Ishikawa (cell line): ENCODE data around the gene DCLRE1A.

ENCODE experiments used
- CEBPB ChIP-seq: IDR thresholded peaks from 2 replicates; pipeline ENCODE4 v1.6.1; 2012
- CREB1 ChIP-seq: IDR thresholded peaks from 2 replicates; pipeline ENCODE4 v1.6.1; 2012; ENCODE audit warnings: low read depth
- EGR1 ChIP-seq: IDR thresholded peaks from 2 replicates; pipeline ENCODE4 v1.6.1; 2012
- EP300 ChIP-seq: IDR thresholded peaks from 2 replicates; pipeline ENCODE4 v1.6.1; 2012; ENCODE audit warnings: borderline replicate concordance
- MAX ChIP-seq: IDR thresholded peaks from 2 replicates; pipeline ENCODE4 v1.6.1; 2012
- RAD21 ChIP-seq: IDR thresholded peaks from 2 replicates; pipeline ENCODE4 v1.6.1; 2012; ENCODE audit warnings: low read depth
- TAF1 ChIP-seq: IDR thresholded peaks from 2 replicates; pipeline ENCODE4 v1.6.1; 2012; ENCODE audit warnings: low read depth, mild to moderate bottlenecking
- TCF12 ChIP-seq: IDR thresholded peaks from 2 replicates; pipeline ENCODE4 v1.6.1; 2012; ENCODE audit warnings: low read depth
- YY1 ChIP-seq: IDR thresholded peaks from 2 replicates; pipeline ENCODE4 v1.6.1; 2012; ENCODE audit warnings: low read depth
- TF ChIP-seq, protein P1 (sequence below): IDR thresholded peaks from 2 replicates; pipeline ENCODE4 v1.6.1; 2012; ENCODE audit warnings: low read depth, mild to moderate bottlenecking

DNA sequence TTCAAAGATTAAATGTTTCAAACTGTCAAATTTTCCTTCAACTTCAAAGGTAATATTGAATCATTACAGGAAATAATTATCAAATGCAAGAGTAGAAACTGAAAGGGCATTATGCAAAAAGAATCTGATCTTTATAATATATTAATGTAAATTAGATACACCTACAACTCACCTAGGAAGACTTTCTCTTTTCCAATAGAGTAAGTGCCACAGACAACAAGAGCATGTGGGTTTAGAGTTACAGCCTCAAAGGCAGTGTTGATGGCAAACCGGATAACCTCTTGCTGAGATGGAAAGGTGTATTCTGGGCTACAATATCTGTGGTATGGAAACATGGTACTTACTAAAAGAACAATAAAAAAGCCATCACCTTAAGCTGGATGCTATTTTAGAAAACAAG is 11.7 kb downstream of the DCLRE1A start:
- TF ChIP-seq RAD21 = no peak
- no peak for TF ChIP-seq TAF1
- TF ChIP-seq, protein P1, sequence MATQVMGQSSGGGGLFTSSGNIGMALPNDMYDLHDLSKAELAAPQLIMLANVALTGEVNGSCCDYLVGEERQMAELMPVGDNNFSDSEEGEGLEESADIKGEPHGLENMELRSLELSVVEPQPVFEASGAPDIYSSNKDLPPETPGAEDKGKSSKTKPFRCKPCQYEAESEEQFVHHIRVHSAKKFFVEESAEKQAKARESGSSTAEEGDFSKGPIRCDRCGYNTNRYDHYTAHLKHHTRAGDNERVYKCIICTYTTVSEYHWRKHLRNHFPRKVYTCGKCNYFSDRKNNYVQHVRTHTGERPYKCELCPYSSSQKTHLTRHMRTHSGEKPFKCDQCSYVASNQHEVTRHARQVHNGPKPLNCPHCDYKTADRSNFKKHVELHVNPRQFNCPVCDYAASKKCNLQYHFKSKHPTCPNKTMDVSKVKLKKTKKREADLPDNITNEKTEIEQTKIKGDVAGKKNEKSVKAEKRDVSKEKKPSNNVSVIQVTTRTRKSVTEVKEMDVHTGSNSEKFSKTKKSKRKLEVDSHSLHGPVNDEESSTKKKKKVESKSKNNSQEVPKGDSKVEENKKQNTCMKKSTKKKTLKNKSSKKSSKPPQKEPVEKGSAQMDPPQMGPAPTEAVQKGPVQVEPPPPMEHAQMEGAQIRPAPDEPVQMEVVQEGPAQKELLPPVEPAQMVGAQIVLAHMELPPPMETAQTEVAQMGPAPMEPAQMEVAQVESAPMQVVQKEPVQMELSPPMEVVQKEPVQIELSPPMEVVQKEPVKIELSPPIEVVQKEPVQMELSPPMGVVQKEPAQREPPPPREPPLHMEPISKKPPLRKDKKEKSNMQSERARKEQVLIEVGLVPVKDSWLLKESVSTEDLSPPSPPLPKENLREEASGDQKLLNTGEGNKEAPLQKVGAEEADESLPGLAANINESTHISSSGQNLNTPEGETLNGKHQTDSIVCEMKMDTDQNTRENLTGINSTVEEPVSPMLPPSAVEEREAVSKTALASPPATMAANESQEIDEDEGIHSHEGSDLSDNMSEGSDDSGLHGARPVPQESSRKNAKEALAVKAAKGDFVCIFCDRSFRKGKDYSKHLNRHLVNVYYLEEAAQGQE = no peak
- TF ChIP-seq MAX = no peak
- no peak for TF ChIP-seq EP300
- no peak for TF ChIP-seq TCF12
- no peak for TF ChIP-seq CEBPB
- no peak for TF ChIP-seq CREB1
- no peak for TF ChIP-seq EGR1
- no peak for TF ChIP-seq YY1
